GM12892 (cell line): Measurements from ENCODE around the gene TCF12.

Experiments used
- POLR2A ChIP-seq: IDR thresholded peaks from 2 replicates; pipeline ENCODE4 v1.6.1; 2011; ENCODE audit warnings: low read depth, low read length, control low read depth
- TAF1 ChIP-seq: IDR thresholded peaks from 2 replicates; pipeline ENCODE4 v1.6.1; 2011; ENCODE audit warnings: low read depth, mild to moderate bottlenecking, control low read depth, low read length, borderline replicate concordance

GRCh38 chr15:57288926-57289580 lies 370.6 kb downstream of the TCF12 start:
- TF ChIP-seq POLR2A (no peak), TAF1 (no peak)
